HG02610 (cell line): Measurements from ENCODE around the gene ME3.
"Not testable (repeated sequence)": the region's sequence is repeated elsewhere in the genome, so short reads cannot be mapped to it uniquely, and the experiment has no call there.

Experiments used
- ATAC-seq: cut with Tn5 transposase; IDR thresholded peaks from one replicate; pipeline ENCODE4 v1.9.1; 2021; ENCODE audit warnings: mild to moderate bottlenecking, moderate library complexity; ENCODE audit not compliant: unreplicated experiment

The ME3 gene

DNA sequence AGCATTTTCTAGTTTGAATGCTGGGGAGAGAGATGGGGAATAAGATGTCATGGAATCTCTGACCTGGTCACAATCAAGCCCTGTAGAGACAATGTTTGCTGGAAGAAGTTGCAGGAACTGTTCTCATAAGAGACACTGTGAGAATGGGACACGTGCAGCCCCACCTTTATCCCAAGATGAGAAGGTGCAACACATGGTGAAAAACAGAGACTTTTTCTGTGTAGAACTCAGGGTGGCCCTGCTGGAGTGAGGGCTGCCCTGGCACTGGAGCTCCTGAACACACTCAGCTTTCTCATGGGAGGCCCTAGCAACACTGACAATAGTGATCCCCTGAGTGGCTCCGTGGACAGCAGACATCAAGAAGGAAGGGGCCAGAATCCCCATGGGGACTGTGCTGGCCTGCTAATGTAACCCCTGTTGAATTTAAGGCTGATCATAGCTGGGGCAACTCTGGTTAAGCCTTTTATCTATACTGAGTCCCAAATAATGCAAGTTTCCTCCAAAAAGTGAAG is 106.6 kb downstream of the ME3 start:
- no peak for ATAC-seq

DNA sequence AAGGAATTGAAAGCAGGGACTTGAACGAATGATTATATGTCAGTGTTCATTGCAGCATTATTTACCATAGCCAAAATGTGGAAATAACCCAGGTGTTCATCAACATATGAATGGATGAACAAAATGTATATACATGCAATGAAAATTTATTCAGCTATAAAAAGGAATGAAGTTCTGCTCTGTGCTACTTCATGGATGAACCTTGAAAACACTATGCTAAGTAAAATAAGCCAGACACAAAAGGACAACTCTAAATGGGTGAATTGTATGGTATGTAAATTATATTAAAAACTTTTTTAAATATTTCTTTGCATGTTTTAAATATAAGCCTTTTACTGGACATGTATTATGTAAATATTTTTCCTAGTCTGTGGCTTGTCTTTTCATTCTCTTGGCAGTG is 107.0 kb downstream of the ME3 start:
- no peak for ATAC-seq

DNA sequence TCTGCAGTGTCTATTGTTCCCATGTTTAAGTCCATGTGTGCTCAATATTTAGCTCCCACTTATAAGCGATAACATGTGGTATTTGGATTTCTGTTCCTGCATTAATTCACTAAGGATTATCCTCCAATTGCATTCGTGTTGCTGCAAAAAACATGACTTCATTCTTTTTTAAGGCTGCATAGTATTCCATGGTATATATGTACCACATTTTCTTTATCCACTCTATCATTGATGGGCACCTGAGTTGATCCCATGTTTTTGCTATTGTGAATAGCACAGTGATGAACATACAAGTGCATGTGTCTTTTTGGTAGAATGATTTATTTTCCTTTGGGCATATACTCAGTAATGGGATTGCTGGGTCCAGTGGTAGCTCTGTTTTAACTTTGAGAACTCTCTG is 109.6 kb downstream of the ME3 start:
- not testable (repeated sequence) for ATAC-seq

DNA sequence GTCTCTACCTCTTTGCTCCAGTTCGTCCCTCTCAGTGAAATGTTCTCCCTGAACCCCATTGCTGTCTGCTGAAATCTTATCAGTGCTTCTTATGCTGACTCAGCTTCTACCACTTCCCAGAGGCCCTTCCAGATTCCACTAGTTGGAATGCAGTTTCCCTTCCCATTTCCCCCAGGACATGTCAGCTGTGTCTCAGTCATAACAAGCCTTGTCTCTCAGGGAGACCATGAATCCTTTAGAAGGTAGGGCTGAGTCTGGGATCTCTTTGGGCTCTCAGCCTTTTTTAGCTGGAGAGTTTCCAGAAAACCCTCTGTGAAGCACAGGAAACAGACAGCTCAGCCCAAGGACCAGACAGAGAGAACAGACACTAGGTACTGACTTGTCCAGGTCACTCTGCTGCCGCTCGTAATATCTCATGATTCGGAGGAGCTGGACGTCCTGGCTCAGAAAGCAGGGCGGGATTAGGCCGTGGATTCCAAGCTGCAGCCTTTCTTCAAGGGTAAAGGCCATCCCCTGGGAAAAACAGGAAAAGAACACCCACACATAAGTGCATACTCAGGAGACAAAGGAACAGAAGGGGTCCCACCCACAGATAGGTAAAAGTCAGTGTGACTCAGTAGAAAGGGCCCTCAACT is 113.0 kb downstream of the ME3 start:
- ATAC-seq: no peak

DNA sequence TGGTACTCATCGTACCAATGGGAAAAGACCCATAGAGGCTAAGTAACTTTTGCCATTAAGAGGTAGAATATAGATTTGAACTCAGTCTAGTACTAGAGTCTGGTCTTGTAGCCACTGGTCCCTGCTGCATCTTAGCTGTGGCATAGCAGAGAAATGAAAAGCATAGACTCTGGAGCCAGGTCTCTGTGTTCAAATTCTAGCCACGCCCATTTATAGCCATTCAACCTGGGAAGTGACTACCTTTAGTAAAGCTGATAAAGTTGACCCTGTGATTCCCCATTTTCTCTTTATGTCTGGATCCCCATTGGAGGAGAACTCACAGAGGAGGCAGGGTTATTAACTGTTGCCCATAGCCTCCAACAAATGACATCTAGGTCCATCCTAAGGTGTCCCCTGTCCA is 113.6 kb downstream of the ME3 start:
- ATAC-seq: no peak

DNA sequence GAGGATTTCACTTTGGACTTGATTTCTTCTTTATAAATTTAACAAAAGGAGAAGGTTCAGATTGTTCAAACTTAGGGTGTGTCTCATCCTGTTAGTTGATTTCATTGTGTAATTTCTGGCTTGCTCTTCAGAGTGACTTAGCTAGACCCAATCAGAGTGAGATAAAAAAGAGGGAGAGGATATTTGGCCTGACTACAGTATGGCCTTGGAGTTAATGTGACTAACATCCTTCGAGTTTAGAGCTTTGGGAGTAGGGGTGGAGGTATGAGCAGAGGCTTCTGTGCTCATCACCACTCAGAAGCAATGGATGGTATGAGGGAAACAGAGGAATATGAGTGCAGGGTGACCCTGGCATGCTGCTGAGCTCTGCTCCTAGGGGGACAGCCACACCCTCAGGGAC is 114.2 kb downstream of the ME3 start:
- ATAC-seq: no peak

DNA sequence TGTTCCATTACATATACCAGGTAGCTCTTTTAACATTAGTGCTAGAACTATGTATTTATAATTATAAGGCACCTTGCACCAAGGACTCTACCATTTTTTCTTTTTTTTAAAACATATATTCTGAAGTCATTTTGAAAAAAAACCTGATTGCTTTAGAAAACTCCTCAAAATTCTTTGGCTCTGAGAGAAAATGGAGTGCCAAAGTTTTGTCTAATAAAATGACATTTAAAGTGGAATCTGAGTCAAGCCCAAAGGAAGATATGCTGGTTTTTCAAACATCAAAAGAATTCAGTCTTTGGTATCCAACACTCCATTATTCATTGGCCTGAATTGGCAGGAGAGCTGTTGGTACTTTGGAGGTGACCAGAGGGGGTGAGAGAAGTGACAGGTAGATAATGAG is 116.5 kb downstream of the ME3 start:
- ATAC-seq: no peak

DNA sequence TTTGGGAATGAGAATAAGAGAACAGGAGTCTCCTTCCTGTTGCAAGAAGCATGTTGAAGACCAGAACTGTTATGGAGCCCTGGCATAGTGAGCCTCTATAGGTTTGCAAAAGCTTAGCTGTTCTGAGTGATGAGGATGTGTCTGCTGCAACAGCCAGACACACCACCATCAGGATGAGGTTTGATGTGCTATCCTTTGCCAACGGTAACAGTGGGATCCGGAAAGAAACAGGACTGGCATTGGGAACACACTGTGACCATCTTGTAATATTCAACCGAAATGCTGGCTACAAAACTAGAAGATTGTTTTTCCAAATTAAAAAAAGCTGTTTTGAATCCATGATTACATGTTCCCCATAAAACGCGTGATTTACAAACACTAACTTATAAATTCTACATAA is 117.0 kb downstream of the ME3 start:
- no peak for ATAC-seq

DNA sequence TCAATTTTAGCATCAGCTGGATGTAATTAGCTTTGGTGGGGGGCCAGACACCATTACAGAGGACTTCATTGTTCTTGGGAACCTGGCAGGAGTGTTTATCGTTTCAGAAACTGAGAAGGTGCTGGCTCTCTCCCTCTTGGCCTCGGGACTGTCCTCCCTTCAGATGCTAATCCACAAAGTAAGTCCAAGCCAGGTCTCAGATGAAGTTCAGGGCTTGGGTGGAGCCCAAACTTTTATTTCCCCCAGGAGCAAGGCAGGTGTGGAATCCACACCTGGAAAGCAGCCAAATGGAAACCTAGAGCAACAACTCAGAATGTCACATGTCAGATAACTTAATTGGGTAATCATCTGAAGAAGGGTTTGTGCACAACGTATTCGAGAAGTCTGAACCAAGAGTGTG is 119.2 kb downstream of the ME3 start:
- no peak for ATAC-seq

DNA sequence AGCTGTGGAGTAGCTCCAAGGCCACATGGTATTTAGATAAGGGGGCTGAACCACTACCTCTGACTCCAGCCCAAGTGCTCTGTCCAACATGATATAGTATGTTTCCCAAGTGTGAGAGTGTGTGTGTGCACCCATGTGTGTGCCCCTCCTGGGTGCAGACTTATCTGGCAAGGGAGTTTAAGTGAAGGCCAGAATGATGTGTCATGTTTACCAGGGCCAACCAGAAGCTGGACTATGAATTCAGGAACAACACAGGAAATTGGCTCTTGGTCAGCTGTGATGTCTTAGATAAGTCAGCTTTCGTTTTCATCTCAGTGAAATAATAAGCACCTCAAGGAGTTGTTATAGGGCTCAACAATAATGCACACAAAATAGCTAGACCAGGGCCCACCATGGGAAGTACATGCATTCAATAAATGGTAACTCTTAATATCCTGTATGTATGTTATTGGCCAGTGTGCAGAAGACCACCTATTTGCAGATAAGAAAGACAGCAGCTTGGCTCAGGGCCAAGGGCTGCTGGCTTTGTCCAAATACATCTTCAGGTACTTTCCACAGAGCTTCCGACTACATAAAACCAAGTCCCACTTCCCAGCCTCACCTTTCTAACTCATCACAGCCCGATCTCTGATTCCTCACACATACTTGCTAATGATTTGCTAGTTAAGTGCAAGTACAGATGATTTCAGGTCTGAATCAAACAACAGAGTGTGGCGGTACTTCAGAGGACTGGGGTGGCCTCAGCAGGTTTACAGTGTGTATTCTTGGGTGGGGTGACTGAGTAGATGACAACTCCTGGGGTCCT is 120.9 kb downstream of the ME3 start:
- ATAC-seq: no peak

DNA sequence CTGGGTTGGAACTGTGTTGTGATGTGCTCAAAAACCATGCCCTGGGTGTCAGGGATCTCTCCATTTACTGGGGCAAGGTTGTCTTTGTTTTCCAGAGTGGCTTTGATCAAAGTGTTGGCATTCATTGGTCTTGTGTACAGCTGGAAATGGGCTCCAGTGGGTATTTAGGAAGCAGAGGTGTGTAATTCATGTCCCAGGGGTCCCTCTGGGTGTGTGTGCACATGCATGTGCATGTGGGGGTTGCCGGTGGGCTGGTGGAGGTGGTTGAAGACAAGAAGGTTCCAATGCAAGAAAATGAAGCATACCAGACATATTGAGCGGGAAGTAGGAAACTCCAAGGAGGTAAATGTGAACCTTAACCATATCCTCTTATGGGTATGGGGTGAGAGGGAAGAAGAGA is 121.7 kb downstream of the ME3 start:
- no peak for ATAC-seq

DNA sequence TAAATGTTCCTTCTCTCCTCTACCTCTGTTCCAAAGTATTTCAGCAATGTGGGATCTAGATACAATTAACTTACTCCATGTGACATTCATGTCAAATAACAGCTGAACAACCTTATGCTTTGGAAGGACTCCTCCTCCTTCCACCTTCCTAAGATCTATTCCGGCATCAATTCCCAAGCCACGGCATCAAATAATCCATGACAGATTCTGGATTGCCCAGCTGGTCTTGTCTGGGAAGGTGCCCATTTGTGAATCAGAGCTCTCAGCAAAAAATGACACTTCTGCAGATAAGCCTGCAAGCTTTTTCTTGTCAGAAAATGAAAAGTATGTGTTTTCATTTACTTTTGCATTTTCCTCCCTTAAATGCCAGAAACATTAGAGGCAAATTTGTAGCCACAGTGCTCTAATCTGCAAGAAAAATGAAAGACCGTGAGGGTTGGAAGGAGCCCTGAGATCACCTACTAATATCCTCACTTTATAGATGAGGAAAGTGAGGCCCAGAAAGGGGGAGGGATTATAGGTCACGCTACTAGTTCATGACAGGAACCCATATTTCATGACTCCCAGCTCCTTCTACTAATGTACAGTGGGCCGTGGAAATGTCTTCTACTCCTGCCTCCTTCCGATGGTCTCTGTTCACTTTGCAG is 124.0 kb downstream of the ME3 start:
- no peak for ATAC-seq

DNA sequence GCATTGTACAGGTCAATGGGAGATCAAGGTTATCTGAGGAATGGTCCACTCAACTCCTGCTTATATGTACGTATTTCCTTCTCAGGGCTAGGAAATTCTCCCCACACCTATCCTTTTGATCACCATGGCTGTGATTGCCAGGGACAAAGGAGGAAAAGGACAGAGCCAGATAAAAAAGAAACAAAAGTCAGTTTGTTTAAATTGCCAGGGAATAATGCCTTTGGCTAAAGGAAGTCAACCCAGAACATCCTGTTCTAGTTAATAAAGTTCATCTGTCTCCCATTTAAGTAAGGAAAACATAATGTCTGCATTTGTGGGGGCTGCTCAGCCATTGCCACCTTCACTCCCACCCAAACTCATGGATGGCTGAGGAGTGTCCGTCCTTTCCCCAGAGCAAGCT is 124.7 kb downstream of the ME3 start:
- ATAC-seq: no peak

DNA sequence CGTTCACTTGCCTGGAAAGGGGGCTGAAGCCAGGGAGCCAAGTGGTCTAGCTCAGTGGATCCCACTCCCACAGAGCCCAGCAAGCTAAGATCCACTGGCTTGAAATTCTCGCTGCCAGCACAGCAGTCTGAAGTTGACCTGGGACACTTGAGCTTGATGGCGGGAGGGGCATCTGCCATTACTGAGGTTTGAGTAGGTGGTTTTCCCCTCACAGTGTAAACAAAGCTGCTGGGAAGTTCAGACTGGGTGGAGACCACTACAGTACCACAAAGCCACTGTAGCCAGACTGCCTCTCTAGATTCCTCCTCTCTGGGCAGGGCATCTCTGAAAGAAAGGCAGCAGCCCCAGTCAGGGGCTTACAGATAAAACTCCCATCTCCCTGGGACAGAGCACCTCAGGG is 131.1 kb downstream of the ME3 start:
- ATAC-seq: not testable (repeated sequence)

DNA sequence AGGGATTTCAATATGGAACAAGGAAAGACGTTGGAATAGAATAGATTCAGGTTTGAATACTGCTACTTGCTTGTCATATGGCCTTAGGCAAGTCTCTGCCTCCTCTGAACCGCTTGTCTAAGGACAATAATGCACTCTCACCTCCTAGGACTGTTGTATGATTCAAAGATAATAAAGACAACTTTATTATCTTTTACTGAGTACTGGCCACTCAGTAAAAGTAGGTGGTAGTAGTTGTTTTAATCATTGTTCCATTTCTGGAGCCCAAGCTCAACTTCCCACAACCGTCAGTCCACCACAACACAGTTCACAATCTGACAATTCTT is 134.2 kb downstream of the ME3 start:
- ATAC-seq: no peak

DNA sequence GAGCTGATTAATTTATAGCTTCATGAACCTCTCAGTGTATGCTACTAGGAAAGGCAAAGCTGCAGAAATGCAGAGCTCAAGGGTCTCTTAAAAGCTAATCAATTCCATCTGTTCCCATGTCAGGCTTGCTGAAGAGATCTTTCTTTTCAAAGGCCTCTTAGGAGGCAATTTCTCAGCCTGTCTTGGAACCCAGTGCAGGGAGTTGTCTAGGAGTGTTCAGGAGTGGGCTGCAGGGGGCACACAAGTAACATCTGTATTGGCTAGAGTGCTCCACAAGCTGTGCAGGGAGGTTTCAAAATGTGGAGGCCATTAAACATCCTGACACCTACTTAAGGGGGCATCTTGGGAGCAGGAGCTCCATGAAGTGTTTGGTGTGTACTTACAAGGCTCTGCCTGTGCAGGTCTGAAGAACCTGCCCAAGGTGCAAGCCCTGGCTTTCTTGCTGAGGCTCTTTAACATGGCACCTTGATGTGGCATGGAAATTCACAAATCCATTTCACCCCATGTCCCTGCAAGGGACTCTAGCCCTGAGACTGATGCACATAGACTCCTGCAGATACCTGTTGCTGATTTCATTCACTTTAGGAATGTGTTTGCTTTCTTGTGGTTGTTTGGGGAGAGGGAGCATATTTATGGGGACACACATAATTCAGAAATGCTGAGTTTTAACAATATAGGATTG is 134.7 kb downstream of the ME3 start:
- no peak for ATAC-seq

DNA sequence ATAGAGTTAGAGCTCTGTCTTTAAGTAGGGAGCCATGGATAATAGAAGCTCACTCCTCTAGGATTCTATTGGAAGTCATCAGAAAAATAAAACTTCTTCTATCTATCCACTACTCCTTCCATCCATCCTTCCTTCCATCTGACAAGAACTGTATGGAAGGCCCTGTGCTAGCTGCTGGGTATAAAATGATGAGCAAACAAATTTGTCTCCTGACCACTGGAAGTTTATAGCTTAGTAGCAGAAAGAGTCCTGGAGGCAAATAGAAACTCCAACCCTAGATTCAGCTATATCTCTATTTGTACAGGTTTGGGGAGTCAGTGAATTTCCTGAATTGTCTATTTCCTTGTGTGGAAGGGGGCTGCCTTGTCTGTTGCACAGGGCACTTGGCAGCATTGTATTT is 136.6 kb downstream of the ME3 start:
- ATAC-seq: no peak

DNA sequence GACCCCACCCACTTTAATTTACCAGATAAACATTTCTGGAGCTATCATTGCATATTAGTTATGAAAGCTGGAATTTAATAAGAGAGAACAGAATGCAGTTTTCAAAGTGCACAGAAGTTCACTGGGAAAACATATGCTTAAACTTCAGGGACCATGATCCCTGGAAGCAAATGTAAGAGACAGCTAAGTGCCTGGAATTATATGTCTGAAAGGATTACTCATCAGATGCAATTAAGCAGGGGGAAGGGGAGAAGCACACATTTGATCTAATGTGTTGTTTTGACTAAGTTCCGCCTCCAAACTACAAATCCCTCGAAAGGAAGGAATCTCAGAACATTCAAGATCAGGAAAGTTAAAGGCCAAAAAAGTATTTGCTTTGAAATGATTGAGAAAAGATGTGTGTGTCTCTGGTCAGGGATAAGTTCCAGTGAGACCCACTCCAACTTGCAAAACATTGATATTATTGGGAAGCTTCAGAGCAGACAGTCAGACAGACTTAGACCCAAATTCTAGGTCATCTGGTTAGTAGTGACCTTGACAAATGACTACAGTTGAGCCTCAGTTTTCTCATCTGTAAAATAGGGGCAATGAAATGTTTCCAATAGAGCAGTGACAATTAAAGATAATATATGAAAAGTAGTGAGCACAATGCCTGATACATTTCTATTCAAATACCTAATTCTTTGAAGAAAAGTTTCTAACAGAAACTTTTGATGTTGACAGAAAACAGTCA is 147.6 kb downstream of the ME3 start:
- ATAC-seq: no peak

DNA sequence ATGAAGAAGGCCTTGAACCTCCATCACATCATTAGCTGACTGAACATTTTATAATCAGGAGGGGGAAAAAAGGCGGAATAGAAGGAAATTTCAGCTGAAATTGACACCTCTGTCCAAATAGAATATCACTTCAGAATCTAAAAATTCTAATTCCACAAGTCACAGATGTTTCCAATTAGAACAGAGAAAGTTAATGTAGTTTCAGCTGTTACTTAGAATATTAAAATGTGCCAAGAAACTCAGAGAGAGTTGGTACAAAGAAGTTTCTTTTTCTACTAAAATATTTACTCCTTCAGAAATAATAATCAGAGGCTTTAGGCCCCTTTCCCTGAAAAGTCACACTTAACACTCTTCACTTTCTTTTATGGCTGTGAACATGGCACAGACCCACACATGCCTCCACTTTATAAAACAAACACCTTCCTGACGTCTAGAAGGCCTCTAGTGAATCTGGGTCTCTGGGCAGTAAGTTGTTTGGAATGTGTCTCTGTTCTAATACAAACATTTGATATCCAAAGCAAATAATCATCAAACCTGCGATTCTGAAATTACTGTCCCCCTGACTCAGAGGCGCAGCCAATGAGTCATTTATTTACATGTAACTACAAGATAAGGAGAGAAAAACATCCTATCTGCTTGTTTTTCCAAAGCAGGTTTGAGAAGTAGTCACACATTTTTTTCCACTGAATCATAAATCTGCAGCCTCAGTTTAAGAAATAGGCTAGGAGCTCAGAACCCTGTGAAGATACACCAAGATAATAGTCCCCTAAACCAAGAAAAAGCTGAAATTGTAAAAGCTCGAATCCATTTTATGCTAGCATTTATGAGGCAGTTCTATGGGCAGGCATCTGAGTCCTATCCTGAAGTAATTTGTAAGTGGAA is 148.4 kb downstream of the ME3 start:
- ATAC-seq: no peak

DNA sequence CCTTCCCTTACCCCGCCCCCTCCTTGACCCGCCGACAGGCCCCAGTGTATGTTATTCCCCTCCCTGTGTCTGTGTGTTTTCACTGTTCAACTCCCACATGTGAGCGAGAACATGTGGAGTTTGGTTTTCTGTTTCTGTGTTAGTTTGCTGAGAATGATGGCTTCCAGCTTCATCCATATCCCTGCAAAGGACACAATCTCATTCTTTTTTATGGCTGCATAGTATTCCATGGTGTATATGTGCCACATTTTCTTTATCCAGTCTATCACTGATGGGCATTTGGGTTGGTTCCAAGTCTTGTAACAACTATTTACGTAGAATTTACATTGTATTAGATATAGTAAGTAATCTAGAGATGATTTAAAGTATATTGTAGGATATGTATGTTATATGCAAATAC is 149.9 kb downstream of the ME3 start:
- not testable (repeated sequence) for ATAC-seq
